Lung (tissue), 12 donors: ENCODE results near the gene PLXNA1. TPM values are rescaled to one million over a fixed set of nuclear protein-coding genes. Genes with fewer than 3 reads are reported as not detected.

Experiments
- ATAC-seq: fragments of 200-7000 bp; cut with Tn5 transposase; one replicate; pipeline ENCODE4 v1.9.1; 2020; ENCODE audit warnings: moderate number of reproducible peaks; ENCODE audit not compliant: insufficient read depth, low FRiP score
- DNase-seq, 3 donors: peaks; one replicate each; pipeline ENCODE4 v3.0.0-alpha.2; 2013 to 2017
- H3K27ac ChIP-seq, 2 donors: one replicate each; pipeline ENCODE4 v1.5.1; 2013; ENCODE audit warnings: mild to moderate bottlenecking in 2 of 2, moderate library complexity in 2 of 2, control low read depth in 1 of 2, inconsistent platforms in 1 of 2, low read depth in 1 of 2, low read length in 1 of 2
- H3K27me3 ChIP-seq, 3 donors: one replicate each; pipeline ENCODE4 v1.5.1; 2013; ENCODE audit warnings: low read length in 2 of 3; ENCODE audit not compliant: control insufficient read depth in 3 of 3, insufficient read depth in 3 of 3
- H3K36me3 ChIP-seq, 4 donors: one replicate each; pipeline ENCODE4 v1.5.1; 2013; ENCODE audit warnings: low read length in 4 of 4, mild to moderate bottlenecking in 1 of 4, moderate library complexity in 1 of 4; ENCODE audit not compliant: control insufficient read depth in 4 of 4, insufficient read depth in 4 of 4
- H3K4me1 ChIP-seq, 5 donors: one replicate each; pipeline ENCODE4 v1.5.1; 2013; ENCODE audit warnings: low read length in 5 of 5, mild to moderate bottlenecking in 2 of 5, moderate library complexity in 1 of 5; ENCODE audit not compliant: control insufficient read depth in 5 of 5, insufficient read depth in 5 of 5
- H3K4me3 ChIP-seq: one replicate; pipeline ENCODE4 v1.5.1; 2013; ENCODE audit warnings: mild to moderate bottlenecking, control low read depth, moderate library complexity
- H3K9ac ChIP-seq, 2 donors: one replicate each; pipeline ENCODE4 v1.5.1; 2013; ENCODE audit warnings: low read length in 2 of 2, control low read depth in 1 of 2; ENCODE audit not compliant: insufficient read depth in 1 of 2
- H3K9me3 ChIP-seq, 4 donors: one replicate each; pipeline ENCODE4 v1.5.1; 2013; ENCODE audit warnings: low read length in 3 of 4, mild to moderate bottlenecking in 1 of 4, moderate library complexity in 1 of 4; ENCODE audit not compliant: control insufficient read depth in 4 of 4, insufficient read depth in 3 of 4
- WGBS, 2 donors: extraction: QIAGEN DNeasy Blood & Tissue Kit; methylation state at CpG; one replicate each; pipeline ENCODE4 v1.1.7; 2013; 5-methylcytosine and 5-hydroxymethylcytosine counted together
- polyA plus RNA-seq, 2 donors: library from polyadenylated mRNA; stranded (reverse); fragments of 200-250 nt; gene quantifications; one replicate each; pipeline ENCODE4 v1.2.1, GENCODE V29; 2013
- total RNA-seq, 2 donors: library from RNA; depleted of rRNA in 1 of 2; stranded (reverse); fragments of >200 nt in 1 of 2; gene quantifications; one replicate each; pipeline ENCODE4 v1.2.1, GENCODE V29; 2014 to 2021
- TF ChIP-seq, protein P1 (sequence below): IDR thresholded peaks from 2 replicates; pipeline ENCODE4 v1.5.1; 2012; ENCODE audit warnings: mild to moderate bottlenecking; ENCODE audit errors: control extremely low read depth, extremely low read depth
- donor health status: control.
- donor health status: control.
- donor health status: Bipolar disorder and iron deficiency.
- donor health status: healthy.
- donor health status: DM: yes; HTN: yes; CAD: no.

The PLXNA1 gene
- total and polyA plus RNA-seq, 4 donors, result 17.6 to 51.7 (median 21.7) TPM

DNA sequence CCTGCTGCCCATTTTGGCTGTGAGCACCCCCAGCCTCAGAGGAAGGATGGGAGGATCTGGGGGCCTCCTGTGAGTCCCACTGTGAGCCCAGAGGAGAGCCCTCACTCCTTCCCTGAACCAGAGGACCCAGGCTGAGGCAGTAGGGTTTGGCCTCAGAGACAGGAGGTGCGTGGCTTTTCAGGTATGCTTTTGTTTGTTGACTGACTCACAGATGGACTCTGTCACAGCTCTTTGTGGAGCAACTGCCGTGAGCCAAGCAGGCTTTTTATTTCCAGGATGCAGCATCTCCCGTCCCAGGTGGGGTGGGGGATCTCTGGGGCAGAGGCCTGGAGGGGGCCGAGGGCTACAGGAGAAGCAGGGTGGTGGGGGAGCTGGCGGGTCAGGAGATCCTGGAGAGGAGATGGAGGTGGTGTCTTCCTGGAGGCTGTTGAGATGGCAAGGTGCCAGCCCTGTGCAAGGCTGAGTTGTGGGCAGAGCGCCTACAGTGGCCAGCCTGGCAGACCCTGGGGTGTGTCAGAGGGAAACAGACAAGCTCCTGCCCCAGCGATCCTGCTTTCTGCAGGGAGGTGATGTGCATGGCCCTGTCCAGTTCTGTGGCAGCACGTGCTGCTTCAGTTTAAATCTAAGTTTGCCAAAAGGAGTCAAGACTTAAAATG is 24.0 kb downstream of the PLXNA1 start:
- DNase-seq (no peak), ATAC-seq (no peak)
- 85 to 89% methylated on average over 8 of the region's 8 CpGs for WGBS, 2 donors
- Histone ChIP-seq H3K9me3 (no peaks in the 10 kb centered on the region), H3K27ac (no peak overlapping the region), H3K4me3 (no peak overlapping the region), H3K9ac (no peak overlapping the region), H3K27me3 (no peaks in the 10 kb centered on the region), H3K36me3 (peaks cover 0 to 23% (median 8%) of the 10 kb centered on the region in 4 donors), H3K4me1 (peaks cover 0 to 13% (median 5%) of the 10 kb centered on the region in 5 donors)
- TF ChIP-seq, protein P1, sequence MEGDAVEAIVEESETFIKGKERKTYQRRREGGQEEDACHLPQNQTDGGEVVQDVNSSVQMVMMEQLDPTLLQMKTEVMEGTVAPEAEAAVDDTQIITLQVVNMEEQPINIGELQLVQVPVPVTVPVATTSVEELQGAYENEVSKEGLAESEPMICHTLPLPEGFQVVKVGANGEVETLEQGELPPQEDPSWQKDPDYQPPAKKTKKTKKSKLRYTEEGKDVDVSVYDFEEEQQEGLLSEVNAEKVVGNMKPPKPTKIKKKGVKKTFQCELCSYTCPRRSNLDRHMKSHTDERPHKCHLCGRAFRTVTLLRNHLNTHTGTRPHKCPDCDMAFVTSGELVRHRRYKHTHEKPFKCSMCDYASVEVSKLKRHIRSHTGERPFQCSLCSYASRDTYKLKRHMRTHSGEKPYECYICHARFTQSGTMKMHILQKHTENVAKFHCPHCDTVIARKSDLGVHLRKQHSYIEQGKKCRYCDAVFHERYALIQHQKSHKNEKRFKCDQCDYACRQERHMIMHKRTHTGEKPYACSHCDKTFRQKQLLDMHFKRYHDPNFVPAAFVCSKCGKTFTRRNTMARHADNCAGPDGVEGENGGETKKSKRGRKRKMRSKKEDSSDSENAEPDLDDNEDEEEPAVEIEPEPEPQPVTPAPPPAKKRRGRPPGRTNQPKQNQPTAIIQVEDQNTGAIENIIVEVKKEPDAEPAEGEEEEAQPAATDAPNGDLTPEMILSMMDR, result no peak

DNA sequence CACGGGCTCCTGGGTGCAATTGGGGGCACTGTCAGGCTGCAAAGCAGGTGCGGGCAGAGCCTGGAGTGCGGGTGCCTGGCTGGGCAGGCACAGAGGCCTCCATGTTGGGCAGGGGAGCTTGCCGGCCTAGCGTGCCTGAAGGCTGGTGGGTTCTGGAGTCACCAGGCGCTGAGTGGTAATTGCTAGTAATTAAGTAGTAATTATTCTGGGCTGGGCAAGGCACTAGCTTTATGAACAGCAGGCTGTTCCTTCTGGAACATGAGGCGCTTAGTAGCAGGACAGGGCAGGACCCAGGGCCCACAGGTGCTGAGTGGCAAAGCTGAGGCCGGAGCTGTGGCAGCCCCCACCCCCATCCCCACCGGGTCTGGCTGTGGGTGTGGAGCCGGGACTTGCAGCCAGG is 25.3 kb downstream of the PLXNA1 start:
- TF ChIP-seq, protein P1, result no peak
- no peak for DNase-seq
- Histone ChIP-seq H3K4me1 (peaks cover 0 to 5% (median 0%) of the 10 kb centered on the region in 5 donors), H3K27ac (no peak overlapping the region), H3K36me3 (peaks cover 0 to 34% (median 12%) of the 10 kb centered on the region in 4 donors), H3K27me3 (no peaks in the 10 kb centered on the region), H3K4me3 (no peak overlapping the region), H3K9me3 (no peaks in the 10 kb centered on the region), H3K9ac (no peak overlapping the region)
- WGBS, 2 donors, result 83 to 92% methylated on average over 10 of the region's 10 CpGs
- ATAC-seq, result no peak

DNA sequence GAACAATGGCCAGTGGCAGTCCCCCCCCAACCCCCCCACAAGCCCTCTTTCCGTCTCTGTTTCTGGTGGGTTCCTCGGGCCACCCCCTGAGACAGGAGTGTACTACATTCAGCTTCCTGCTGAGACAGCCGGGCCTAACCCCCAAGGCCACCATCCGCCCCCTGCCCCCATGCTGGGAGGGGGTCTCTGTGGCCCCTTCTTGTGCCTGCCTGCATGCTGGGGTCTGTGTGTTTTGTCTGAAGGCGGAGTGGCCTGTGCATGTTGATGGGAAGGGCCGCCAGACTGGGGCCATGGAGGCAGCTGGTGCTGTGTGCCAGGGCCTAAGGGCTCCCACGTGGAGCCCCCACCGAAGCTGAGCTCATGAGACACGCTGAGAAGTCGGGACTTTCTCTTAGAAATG is 26.6 kb downstream of the PLXNA1 start:
- no peak for ATAC-seq
- Histone ChIP-seq H3K27me3 (no peaks in the 10 kb centered on the region), H3K9me3 (no peaks in the 10 kb centered on the region), H3K9ac (no peak overlapping the region), H3K4me1 (no peaks in the 10 kb centered on the region), H3K36me3 (peaks cover 0 to 46% (median 13%) of the 10 kb centered on the region in 4 donors), H3K4me3 (no peak overlapping the region), H3K27ac (no peak overlapping the region)
- TF ChIP-seq, protein P1, result no peak
- WGBS, 2 donors, result 88 to 92% methylated on average over 10 of the region's 10 CpGs
- no peak for DNase-seq
